Left renal pelvis (tissue), 4 donors: ENCODE measurements around the gene DRC3. TPM values are rescaled to one million over a fixed set of nuclear protein-coding genes. Genes with fewer than 3 reads are reported as not detected.
"Not testable (repeated sequence)": the region's sequence is repeated elsewhere in the genome, so short reads cannot be mapped to it uniquely, and the experiment has no call there.

Experiments used
- DNase-seq, 4 donors: peaks; one replicate each; pipeline ENCODE4 v3.0.0-alpha.2; 2013; ENCODE audit warnings: low read depth in 4 of 4, low spot score in 3 of 4
- polyA plus RNA-seq, 4 donors: library from polyadenylated mRNA; unstranded; fragments of 120-200 nt; gene quantifications; one replicate each; pipeline ENCODE4 v1.2.1, GENCODE V29; 2013; ENCODE audit not compliant: insufficient read length in 4 of 4

Gene DRC3
- polyA plus RNA-seq, 4 donors = 4.7 to 24.6 (median 13.5) TPM

GRCh38 chr17:17989618-17990017 is 17.0 kb downstream of the DRC3 start:
- no peak for DNase-seq

- DNase-seq = no peak
Measured at GRCh38 chr17:17990282-17990681, 17.6 kb downstream of the DRC3 start.

GRCh38 chr17:17993366-17993765 is 20.7 kb downstream of the DRC3 start:
- DNase-seq = no peak

GRCh38 chr17:17993852-17994251 is 21.2 kb downstream of the DRC3 start:
- no peak for DNase-seq

- DNase-seq = no peak
Measured at GRCh38 chr17:17994271-17995069, 21.8 kb downstream of the DRC3 start.

- not testable (repeated sequence) for DNase-seq
Measured at GRCh38 chr17:17995887-17996286, 23.2 kb downstream of the DRC3 start.

GRCh38 chr17:17998934-17999333 is 26.3 kb downstream of the DRC3 start:
- DNase-seq = no peak

GRCh38 chr17:17999364-18000029 is 26.8 kb downstream of the DRC3 start:
- DNase-seq = no peak

GRCh38 chr17:18000030-18000408 is 27.4 kb downstream of the DRC3 start:
- DNase-seq = no peak

- no peak for DNase-seq
Measured at GRCh38 chr17:18002171-18002570, 29.5 kb downstream of the DRC3 start.

GRCh38 chr17:18004345-18004744 is 31.7 kb downstream of the DRC3 start:
- no peak for DNase-seq

- DNase-seq = peak in 1 of 4 donors; percentile 35
Measured at GRCh38 chr17:18004884-18005305, 32.2 kb downstream of the DRC3 start.

- DNase-seq = no peak
Measured at GRCh38 chr17:18005496-18005895, 32.8 kb downstream of the DRC3 start.

GRCh38 chr17:18006495-18007239 is 34.0 kb downstream of the DRC3 start:
- DNase-seq = no peak

- no peak for DNase-seq
Measured at GRCh38 chr17:18008496-18009268, 36.0 kb downstream of the DRC3 start.

- DNase-seq = no peak
Measured at GRCh38 chr17:18009609-18010420, 37.2 kb downstream of the DRC3 start.

- DNase-seq = no peak
Measured at GRCh38 chr17:18011286-18011685, 38.6 kb downstream of the DRC3 start.

GRCh38 chr17:18014006-18014405 is 41.3 kb downstream of the DRC3 start:
- DNase-seq = no peak

GRCh38 chr17:18015593-18015992 is 42.9 kb downstream of the DRC3 start:
- DNase-seq = no peak

- no peak for DNase-seq
Measured at GRCh38 chr17:18016426-18016825, 43.8 kb downstream of the DRC3 start.
